K562 (cell line): Measurements from ENCODE around the gene PHKB. TPM values are rescaled to one million over a fixed set of nuclear protein-coding genes. Genes with fewer than 3 reads are reported as not detected.

Experiments
- ATAC-seq: fragments of 200-7000 bp; cut with Tn5 transposase; 3 replicates; pipeline ENCODE4 v1.9.1; 2020; ENCODE audit warnings: moderate library complexity
- BruUV-seq: library from RNA; stranded (reverse); fragments of 400-500 nt; replicated peaks from 2 replicates; lab custom pipeline; 2021; lab: Mats Ljungman, UMichigan
- CTCF ChIA-PET: fragments of 300-600 bp; formaldehyde crosslinking; extraction: SDS; loops from one replicate; lab custom pipeline; 2021; ENCODE audit warnings: low intra/inter-chr PET ratio; lab: Yijun Ruan, JAX
- POLR2A ChIA-PET: fragments of 300-600, 350-650 bp; sonication (Branson Sonifier 250); formaldehyde crosslinking; extraction: SDS; loops from one replicate; lab custom pipeline; 2021; ENCODE audit warnings: antibody characterized with exemption, inconsistent platforms; lab: Yijun Ruan, JAX
- DNase-seq, 4 experiments: peaks; one replicate each; pipeline versions ENCODE4 v3.0.0 to v3.0.0-alpha.2; 2011 to 2018; ENCODE audit warnings: low spot score in 3 of 4, mixed read lengths in 3 of 4; ENCODE audit errors: extremely low read depth in 1 of 4
- FAIRE-seq: peaks from 2 replicates; lab custom pipeline; 2011; peaks lifted over from hg19 to GRCh38; lab: Jason Lieb, UNC
- H2AFZ ChIP-seq: 2 replicates; pipeline ENCODE4 v1.6.0; 2011; ENCODE audit warnings: low read depth, low read length, control low read depth, inconsistent platforms
- H3K27ac ChIP-seq: fragments of 200-600 bp; 3 replicates; pipeline ENCODE4 v1.8.0; 2011; ENCODE audit warnings: low read depth, mild to moderate bottlenecking, control low read depth, inconsistent platforms, low read length, moderate library complexity, mixed read lengths; ENCODE audit errors: extremely low read depth
- H3K27me3 ChIP-seq, 2 experiments: fragments of 300-600 bp in 1 of 2; 2 replicates in 1 of 2; 3 replicates in 1 of 2; pipeline versions ENCODE4 v1.6.0 to v1.8.0; 2011; ENCODE audit warnings: inconsistent platforms in 2 of 2, low read length in 2 of 2, mild to moderate bottlenecking in 1 of 2, mixed read lengths in 1 of 2, moderate library complexity in 1 of 2; ENCODE audit not compliant: control insufficient read depth in 2 of 2, insufficient read depth in 2 of 2
- H3K36me3 ChIP-seq: fragments of 300-600 bp; 3 replicates; pipeline ENCODE4 v1.8.0; 2011; ENCODE audit warnings: mild to moderate bottlenecking, low read length, inconsistent platforms; ENCODE audit not compliant: control insufficient read depth, insufficient read depth
- H3K4me1 ChIP-seq, 2 experiments: fragments of 200-600 bp in 1 of 2; replicated peaks in 1 of 2; 2 replicates in 1 of 2; 3 replicates in 1 of 2; pipeline versions ENCODE4 v1.5.1 to v1.8.0; 2011; ENCODE audit warnings: inconsistent platforms in 2 of 2, low read length in 2 of 2, mild to moderate bottlenecking in 1 of 2, mixed read lengths in 1 of 2, moderate library complexity in 1 of 2; ENCODE audit not compliant: control insufficient read depth in 2 of 2, insufficient read depth in 2 of 2
- H3K4me2 ChIP-seq: 2 replicates; pipeline ENCODE4 v1.6.1; 2011; ENCODE audit warnings: low read length, control low read depth, inconsistent platforms, mixed read lengths; ENCODE audit not compliant: insufficient read depth
- H3K4me3 ChIP-seq: fragments of 200-600 bp; sonication (generic), shearing (Covaris generic); 2 replicates; pipeline ENCODE4 v1.5.1; 2016; ENCODE audit warnings: control low read depth, inconsistent platforms
- H3K79me2 ChIP-seq: fragments of 200-600 bp; 3 replicates; pipeline ENCODE4 v1.8.0; 2011; ENCODE audit warnings: low read length, inconsistent platforms; ENCODE audit not compliant: control insufficient read depth, insufficient read depth
- H3K9ac ChIP-seq, 2 experiments: 2 replicates each; pipeline versions ENCODE4 v1.6.0 to v1.6.1; 2011; ENCODE audit warnings: low read depth in 2 of 2, low read length in 2 of 2, control low read depth in 1 of 2, inconsistent platforms in 1 of 2, mild to moderate bottlenecking in 1 of 2, mixed read lengths in 1 of 2; ENCODE audit not compliant: insufficient read depth in 1 of 2
- H3K9me1 ChIP-seq: one replicate; pipeline ENCODE4 v1.6.0; 2011; ENCODE audit warnings: inconsistent platforms, mild to moderate bottlenecking, low read length, moderate library complexity; ENCODE audit not compliant: control insufficient read depth, insufficient read depth
- H3K9me3 ChIP-seq: replicated peaks from 2 replicates; pipeline ENCODE4 v1.5.1; 2011; ENCODE audit warnings: low read depth, low read length, inconsistent platforms; ENCODE audit not compliant: control insufficient read depth, insufficient read depth
- H4K20me1 ChIP-seq: replicated peaks from 2 replicates; pipeline ENCODE4 v1.6.1; 2011; ENCODE audit warnings: low read length, inconsistent platforms, mixed read lengths; ENCODE audit not compliant: control insufficient read depth, insufficient read depth
- ATF3 ChIP-seq, 2 experiments: fragments of 450-650 bp in 1 of 2; sonication (generic) in 1 of 2; formaldehyde crosslinking in 1 of 2; IDR thresholded peaks in 1 of 2; conservative IDR thresholded peaks in 1 of 2; 2 replicates each; pipeline versions ENCODE4 v1.6.1 to v1.8.1; 2016 to 2023; ENCODE audit warnings: mild to moderate bottlenecking in 2 of 2, moderate library complexity in 2 of 2, inconsistent platforms in 1 of 2, missing genetic modification reagents in 1 of 2
- CBFA2T3 ChIP-seq: fragments of 450-650 bp; IDR thresholded peaks from 2 replicates; pipeline ENCODE4 v1.6.1; 2017
- ELF1 ChIP-seq: fragments of 200-800 bp; sonication (Bioruptor generic); IDR thresholded peaks from 2 replicates; pipeline ENCODE4 v1.6.1; 2016; ENCODE audit warnings: missing genetic modification characterization, missing compliant biosample characterization
- HES1 ChIP-seq: fragments of 450-650 bp; IDR thresholded peaks from 2 replicates; pipeline ENCODE4 v1.6.1; 2016; ENCODE audit warnings: low read depth, mild to moderate bottlenecking, moderate library complexity
- IRF2 ChIP-seq: sonication (generic); formaldehyde crosslinking; IDR thresholded peaks from 2 replicates; pipeline ENCODE4 v1.8.1; 2022; ENCODE audit warnings: mild to moderate bottlenecking, missing genetic modification reagents
- LCOR ChIP-seq: sonication (generic); formaldehyde crosslinking; IDR thresholded peaks from 2 replicates; pipeline ENCODE4 v1.8.0; 2022; ENCODE audit warnings: mild to moderate bottlenecking, missing genetic modification reagents
- POLR2AphosphoS5 ChIP-seq: IDR thresholded peaks from 2 replicates; pipeline ENCODE4 v1.6.1; 2011; ENCODE audit warnings: mild to moderate bottlenecking, low read depth, low read length, moderate library complexity; ENCODE audit not compliant: control insufficient read depth, insufficient read depth
- RAD21 ChIP-seq, 2 experiments: fragments of 250-450 bp in 1 of 2; fragments of 450-650 bp in 1 of 2; sonication (Bioruptor Pico) in 1 of 2; formaldehyde crosslinking in 1 of 2; IDR thresholded peaks in 1 of 2; conservative IDR thresholded peaks in 1 of 2; 2 replicates each; pipeline versions ENCODE4 v1.4.0 to v1.8.0; 2020 to 2022; ENCODE audit warnings: mild to moderate bottlenecking in 2 of 2, moderate library complexity in 1 of 2
- SAFB2 ChIP-seq: fragments of 200-400 bp; formaldehyde crosslinking; IDR thresholded peaks from 2 replicates; pipeline ENCODE4 v1.6.1; 2018; ENCODE audit warnings: borderline replicate concordance, low read length, low read depth, moderate library complexity; ENCODE audit not compliant: severe bottlenecking
- TCF3 ChIP-seq: sonication (generic); formaldehyde crosslinking; IDR thresholded peaks from 2 replicates; pipeline ENCODE4 v1.4.0; 2020; ENCODE audit warnings: mild to moderate bottlenecking, missing genetic modification reagents
- WGBS: fragments of 100-300 bp; shearing (Covaris generic); methylation state at CpG from one replicate; pipeline ENCODE4 v1.1.6; 2016; ENCODE audit warnings: low coverage, mixed read lengths; ENCODE audit not compliant: insufficient coverage; ENCODE audit errors: missing lambda C conversion rate; 5-methylcytosine and 5-hydroxymethylcytosine counted together
- in situ Hi-C: fragments of 300-500 bp; cut with MboI; formaldehyde crosslinking; loops from 4 replicates; pipeline ENCODE4 v1.15.0; 2018; ENCODE audit warnings: inconsistent platforms, mixed read lengths
- intact Hi-C: fragments of 100-400 bp; cut with micrococcal nuclease; formaldehyde crosslinking; loops from 2 replicates; pipeline ENCODE4 v1.14.2; 2022
- polyA plus RNA-seq, 8 experiments: library from polyadenylated mRNA; depleted of rRNA in 4 of 8; stranded (reverse) in 5 of 8; unstranded in 3 of 8; fragments of >200 nt; fragmentation: Nextera tagmentation in 2 of 8; fragmentation: Illumina TruSeq in 1 of 8; extraction: Ambion mirVana in 2 of 8; extraction: Trizol in 1 of 8; gene quantifications; 2 replicates each; pipeline versions ENCODE4 v1.2.1 to v1.2.3, GENCODE V29; 2011 to 2014; ENCODE audit warnings: inconsistent platforms in 1 of 8, missing spikeins in 1 of 8
- total RNA-seq, 7 experiments: library from RNA; depleted of rRNA in 6 of 7; stranded (reverse); fragments of >200 nt in 6 of 7; fragmentation: Illumina TruSeq in 2 of 7; extraction: Trizol in 2 of 7; gene quantifications; 2 replicates each; pipeline versions ENCODE4 v1.2.1 to v1.2.3, GENCODE V29; 2011 to 2021; ENCODE audit warnings: low replicate concordance in 1 of 7

PHKB gene
- total and polyA plus RNA-seq, 9 of the 15 experiments (the other 6 are each of a cell fraction or from before 2014, with no cell fraction given) = 24.7 to 92.3 (median 67.0) TPM

GRCh38 chr16:47626246-47626645 is 165.1 kb downstream of the PHKB start:
- Histone ChIP-seq H3K9me1 (no peaks in the 10 kb centered on the region), H4K20me1 (no peaks in the 10 kb centered on the region), H3K4me2 (no peak overlapping the region), H3K36me3 (peaks cover 11% of the 10 kb centered on the region), H2AFZ (no peak overlapping the region), H3K4me3 (no peak overlapping the region), H3K27me3 (no peaks in the 10 kb centered on the region), H3K9me3 (no peaks in the 10 kb centered on the region), H3K9ac (0 out of 4 replicates have a peak overlapping the region, but pooled peaks of 1 of the 2 experiments have one; percentile 47), H3K79me2 (peaks cover 23% of the 10 kb centered on the region), H3K4me1 (peaks cover 10 to 34% of the 10 kb centered on the region in 2 experiments; a peak in 3 of 5 replicates), H3K27ac (peak overlapping the region; percentile 84; the same call in 1 of the 3 replicates)
- ChIA-PET POLR2A (no interaction called here), CTCF (no interaction called here)
- in situ Hi-C loops = no loop called here
- ATAC-seq (peak; percentile 13; the same call in 1 of the 3 replicates), FAIRE-seq (peak; percentile 58), DNase-seq (peak in 2 of 4 experiments; percentile 10 to 27)
- intact Hi-C loops = no loop called here
- TF ChIP-seq IRF2 (CRISPR knock-in tag) (no peak), LCOR (CRISPR knock-in tag) (no peak), HES1 (no peak), SAFB2 (no peak), POLR2AphosphoS5 (no peak), TCF3 (0 out of 2 replicates have a peak, but pooled peaks have one; percentile 12), ATF3 (IDR thresholded peaks at IDR 0.05) (no peak), ATF3 (CRISPR knock-in tag; conservative IDR thresholded peaks at IDR 0.05) (no peak), RAD21 (CRISPR knock-in tag; conservative IDR thresholded peaks at IDR 0.05 in 1 of 2, IDR thresholded peaks at IDR 0.05 in 1 of 2) (no peak), ELF1 (tag) (no peak), CBFA2T3 (peak; percentile 28; the same call in 1 of the 2 replicates)
- WGBS = 82% methylated on average over 1 of the region's 1 CpG
- BruUV-seq = no TSS peak
